Liver (tissue), 3 donors: ENCODE measurements around the gene SLC24A3.

Experiments
- EGR1 ChIP-seq, 2 donors: IDR thresholded peaks; 2 replicates each; pipeline ENCODE4 v1.6.1; 2016 to 2018; ENCODE audit warnings: antibody characterized with exemption in 2 of 2, low read depth in 2 of 2
- FOXA1 ChIP-seq: IDR thresholded peaks from 2 replicates; pipeline ENCODE4 v1.6.1; 2016; ENCODE audit warnings: antibody characterized with exemption
- FOXA2 ChIP-seq: IDR thresholded peaks from 2 replicates; pipeline ENCODE4 v1.6.1; 2016; ENCODE audit warnings: antibody characterized with exemption
- GABPA ChIP-seq, 2 donors: IDR thresholded peaks in 1 of 2; conservative IDR thresholded peaks in 1 of 2; 2 replicates each; pipeline ENCODE4 v1.6.1; 2016; ENCODE audit warnings: antibody characterized with exemption in 2 of 2, mild to moderate bottlenecking in 1 of 2, moderate library complexity in 1 of 2
- JUND ChIP-seq, 2 donors: IDR thresholded peaks; 2 replicates each; pipeline ENCODE4 v1.6.1; 2016; ENCODE audit warnings: antibody characterized with exemption in 2 of 2
- RAD21 ChIP-seq, 2 donors: IDR thresholded peaks; 2 replicates each; pipeline ENCODE4 v1.6.1; 2016; ENCODE audit warnings: antibody characterized with exemption in 2 of 2, mild to moderate bottlenecking in 2 of 2
- SP1 ChIP-seq: IDR thresholded peaks from 2 replicates; pipeline ENCODE4 v1.6.1; 2018; ENCODE audit warnings: antibody characterized with exemption, mild to moderate bottlenecking
- TAF1 ChIP-seq: conservative IDR thresholded peaks from 2 replicates; pipeline ENCODE4 v1.6.1; 2016; ENCODE audit warnings: antibody characterized with exemption, mild to moderate bottlenecking
- YY1 ChIP-seq: IDR thresholded peaks from 2 replicates; pipeline ENCODE4 v1.6.1; 2016; ENCODE audit warnings: antibody characterized with exemption, mild to moderate bottlenecking
- TF ChIP-seq, protein P1 (sequence below): fragments of 150-350 bp; IDR thresholded peaks from 2 replicates; pipeline ENCODE4 v1.5.1; 2017; ENCODE audit warnings: improper control_type of control experiment, low read depth, low read length; ENCODE audit not compliant: missing input control
- TF ChIP-seq, protein P2 (sequence below): IDR thresholded peaks from 2 replicates; pipeline ENCODE4 v1.6.1; 2016; ENCODE audit warnings: antibody characterized with exemption
- TF ChIP-seq, protein P3 (sequence below): IDR thresholded peaks from 2 replicates; pipeline ENCODE4 v1.6.1; 2016; ENCODE audit warnings: antibody characterized with exemption
- TF ChIP-seq, protein P4 (sequence below): IDR thresholded peaks from 2 replicates; pipeline ENCODE4 v1.6.1; 2016; ENCODE audit warnings: antibody characterized with exemption
- TF ChIP-seq, protein P5 (sequence below): IDR thresholded peaks from 2 replicates; pipeline ENCODE4 v1.6.1; 2016; ENCODE audit warnings: antibody characterized with exemption, mild to moderate bottlenecking
- donor health status: healthy.
- donor health status: healthy.

DNA sequence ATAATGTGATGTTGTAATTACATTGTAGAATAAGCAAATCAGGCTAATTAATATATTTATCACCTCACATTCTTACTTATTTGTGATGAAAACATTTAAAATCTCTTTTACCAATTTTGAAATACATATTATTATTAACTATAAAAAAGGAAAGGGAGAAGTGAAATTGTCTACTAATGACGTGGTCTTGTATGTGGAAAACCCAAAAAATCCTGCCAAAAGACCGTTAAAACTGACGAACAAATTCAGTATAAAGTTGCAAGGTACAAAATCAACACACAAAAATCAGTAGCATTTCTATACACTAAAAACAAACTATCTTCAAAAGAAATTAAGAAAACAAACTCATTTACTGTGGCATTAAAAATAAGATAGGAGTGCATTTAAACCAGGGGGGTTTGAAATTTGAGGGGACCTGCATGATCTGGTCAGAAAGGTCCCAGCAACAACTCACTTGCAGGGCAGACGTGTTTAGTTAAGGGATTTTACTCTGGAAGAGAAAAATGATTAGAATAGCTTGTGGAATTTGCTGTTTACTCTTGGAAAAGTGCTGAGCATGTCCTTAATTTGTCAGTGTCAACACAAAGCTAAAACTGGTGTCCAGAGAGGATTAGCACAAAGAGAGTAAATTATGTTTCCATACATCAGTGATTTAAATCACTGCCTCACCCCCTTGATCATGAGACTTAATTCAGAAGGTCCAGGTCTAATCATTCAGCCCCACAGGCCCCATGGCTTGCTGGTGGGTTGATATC lies 310.6 kb downstream of the SLC24A3 start:
- TF ChIP-seq, protein P1, sequence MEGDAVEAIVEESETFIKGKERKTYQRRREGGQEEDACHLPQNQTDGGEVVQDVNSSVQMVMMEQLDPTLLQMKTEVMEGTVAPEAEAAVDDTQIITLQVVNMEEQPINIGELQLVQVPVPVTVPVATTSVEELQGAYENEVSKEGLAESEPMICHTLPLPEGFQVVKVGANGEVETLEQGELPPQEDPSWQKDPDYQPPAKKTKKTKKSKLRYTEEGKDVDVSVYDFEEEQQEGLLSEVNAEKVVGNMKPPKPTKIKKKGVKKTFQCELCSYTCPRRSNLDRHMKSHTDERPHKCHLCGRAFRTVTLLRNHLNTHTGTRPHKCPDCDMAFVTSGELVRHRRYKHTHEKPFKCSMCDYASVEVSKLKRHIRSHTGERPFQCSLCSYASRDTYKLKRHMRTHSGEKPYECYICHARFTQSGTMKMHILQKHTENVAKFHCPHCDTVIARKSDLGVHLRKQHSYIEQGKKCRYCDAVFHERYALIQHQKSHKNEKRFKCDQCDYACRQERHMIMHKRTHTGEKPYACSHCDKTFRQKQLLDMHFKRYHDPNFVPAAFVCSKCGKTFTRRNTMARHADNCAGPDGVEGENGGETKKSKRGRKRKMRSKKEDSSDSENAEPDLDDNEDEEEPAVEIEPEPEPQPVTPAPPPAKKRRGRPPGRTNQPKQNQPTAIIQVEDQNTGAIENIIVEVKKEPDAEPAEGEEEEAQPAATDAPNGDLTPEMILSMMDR: no peak
- TF ChIP-seq, protein P2, sequence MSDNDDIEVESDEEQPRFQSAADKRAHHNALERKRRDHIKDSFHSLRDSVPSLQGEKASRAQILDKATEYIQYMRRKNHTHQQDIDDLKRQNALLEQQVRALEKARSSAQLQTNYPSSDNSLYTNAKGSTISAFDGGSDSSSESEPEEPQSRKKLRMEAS: no peak
- TF ChIP-seq, protein P3, sequence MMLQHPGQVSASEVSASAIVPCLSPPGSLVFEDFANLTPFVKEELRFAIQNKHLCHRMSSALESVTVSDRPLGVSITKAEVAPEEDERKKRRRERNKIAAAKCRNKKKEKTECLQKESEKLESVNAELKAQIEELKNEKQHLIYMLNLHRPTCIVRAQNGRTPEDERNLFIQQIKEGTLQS: no peak
- TF ChIP-seq TAF1 (no peak), FOXA1 (no peak), RAD21 (IDR thresholded peaks at IDR 0.05) (no peak), GABPA (IDR thresholded peaks at IDR 0.05 in 1 of 2, conservative IDR thresholded peaks at IDR 0.05 in 1 of 2) (no peak), FOXA2 (no peak), SP1 (no peak), EGR1 (IDR thresholded peaks at IDR 0.05; ENCODE audit: low read depth in 2 of 2) (no peak), JUND (IDR thresholded peaks at IDR 0.05) (no peak), YY1 (no peak)
- TF ChIP-seq, protein P4, sequence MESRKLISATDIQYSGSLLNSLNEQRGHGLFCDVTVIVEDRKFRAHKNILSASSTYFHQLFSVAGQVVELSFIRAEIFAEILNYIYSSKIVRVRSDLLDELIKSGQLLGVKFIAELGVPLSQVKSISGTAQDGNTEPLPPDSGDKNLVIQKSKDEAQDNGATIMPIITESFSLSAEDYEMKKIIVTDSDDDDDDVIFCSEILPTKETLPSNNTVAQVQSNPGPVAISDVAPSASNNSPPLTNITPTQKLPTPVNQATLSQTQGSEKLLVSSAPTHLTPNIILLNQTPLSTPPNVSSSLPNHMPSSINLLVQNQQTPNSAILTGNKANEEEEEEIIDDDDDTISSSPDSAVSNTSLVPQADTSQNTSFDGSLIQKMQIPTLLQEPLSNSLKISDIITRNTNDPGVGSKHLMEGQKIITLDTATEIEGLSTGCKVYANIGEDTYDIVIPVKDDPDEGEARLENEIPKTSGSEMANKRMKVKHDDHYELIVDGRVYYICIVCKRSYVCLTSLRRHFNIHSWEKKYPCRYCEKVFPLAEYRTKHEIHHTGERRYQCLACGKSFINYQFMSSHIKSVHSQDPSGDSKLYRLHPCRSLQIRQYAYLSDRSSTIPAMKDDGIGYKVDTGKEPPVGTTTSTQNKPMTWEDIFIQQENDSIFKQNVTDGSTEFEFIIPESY: no peak
- TF ChIP-seq, protein P5, sequence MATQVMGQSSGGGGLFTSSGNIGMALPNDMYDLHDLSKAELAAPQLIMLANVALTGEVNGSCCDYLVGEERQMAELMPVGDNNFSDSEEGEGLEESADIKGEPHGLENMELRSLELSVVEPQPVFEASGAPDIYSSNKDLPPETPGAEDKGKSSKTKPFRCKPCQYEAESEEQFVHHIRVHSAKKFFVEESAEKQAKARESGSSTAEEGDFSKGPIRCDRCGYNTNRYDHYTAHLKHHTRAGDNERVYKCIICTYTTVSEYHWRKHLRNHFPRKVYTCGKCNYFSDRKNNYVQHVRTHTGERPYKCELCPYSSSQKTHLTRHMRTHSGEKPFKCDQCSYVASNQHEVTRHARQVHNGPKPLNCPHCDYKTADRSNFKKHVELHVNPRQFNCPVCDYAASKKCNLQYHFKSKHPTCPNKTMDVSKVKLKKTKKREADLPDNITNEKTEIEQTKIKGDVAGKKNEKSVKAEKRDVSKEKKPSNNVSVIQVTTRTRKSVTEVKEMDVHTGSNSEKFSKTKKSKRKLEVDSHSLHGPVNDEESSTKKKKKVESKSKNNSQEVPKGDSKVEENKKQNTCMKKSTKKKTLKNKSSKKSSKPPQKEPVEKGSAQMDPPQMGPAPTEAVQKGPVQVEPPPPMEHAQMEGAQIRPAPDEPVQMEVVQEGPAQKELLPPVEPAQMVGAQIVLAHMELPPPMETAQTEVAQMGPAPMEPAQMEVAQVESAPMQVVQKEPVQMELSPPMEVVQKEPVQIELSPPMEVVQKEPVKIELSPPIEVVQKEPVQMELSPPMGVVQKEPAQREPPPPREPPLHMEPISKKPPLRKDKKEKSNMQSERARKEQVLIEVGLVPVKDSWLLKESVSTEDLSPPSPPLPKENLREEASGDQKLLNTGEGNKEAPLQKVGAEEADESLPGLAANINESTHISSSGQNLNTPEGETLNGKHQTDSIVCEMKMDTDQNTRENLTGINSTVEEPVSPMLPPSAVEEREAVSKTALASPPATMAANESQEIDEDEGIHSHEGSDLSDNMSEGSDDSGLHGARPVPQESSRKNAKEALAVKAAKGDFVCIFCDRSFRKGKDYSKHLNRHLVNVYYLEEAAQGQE: no peak
